Rectal smooth muscle tissue (tissue), 1 donor: ENCODE measurements around the gene SMARCC2.

Experiments
- H3K27ac ChIP-seq: one replicate; pipeline ENCODE4 v1.7.0; 2013; ENCODE audit warnings: low read depth, low read length, inconsistent platforms
- H3K27me3 ChIP-seq: one replicate; pipeline ENCODE4 v1.7.0; 2013; ENCODE audit warnings: low read length; ENCODE audit not compliant: control insufficient read depth, insufficient read depth
- H3K36me3 ChIP-seq: one replicate; pipeline ENCODE4 v1.7.0; 2013; ENCODE audit warnings: low read length; ENCODE audit not compliant: control insufficient read depth, insufficient read depth
- H3K4me1 ChIP-seq: one replicate; pipeline ENCODE4 v1.7.0; 2013; ENCODE audit warnings: low read length; ENCODE audit not compliant: control insufficient read depth, insufficient read depth
- H3K4me3 ChIP-seq: one replicate; pipeline ENCODE4 v1.7.0; 2013; ENCODE audit warnings: low read length
- H3K9ac ChIP-seq: one replicate; pipeline ENCODE4 v1.7.0; 2013; ENCODE audit warnings: low read length

Gene SMARCC2

DNA sequence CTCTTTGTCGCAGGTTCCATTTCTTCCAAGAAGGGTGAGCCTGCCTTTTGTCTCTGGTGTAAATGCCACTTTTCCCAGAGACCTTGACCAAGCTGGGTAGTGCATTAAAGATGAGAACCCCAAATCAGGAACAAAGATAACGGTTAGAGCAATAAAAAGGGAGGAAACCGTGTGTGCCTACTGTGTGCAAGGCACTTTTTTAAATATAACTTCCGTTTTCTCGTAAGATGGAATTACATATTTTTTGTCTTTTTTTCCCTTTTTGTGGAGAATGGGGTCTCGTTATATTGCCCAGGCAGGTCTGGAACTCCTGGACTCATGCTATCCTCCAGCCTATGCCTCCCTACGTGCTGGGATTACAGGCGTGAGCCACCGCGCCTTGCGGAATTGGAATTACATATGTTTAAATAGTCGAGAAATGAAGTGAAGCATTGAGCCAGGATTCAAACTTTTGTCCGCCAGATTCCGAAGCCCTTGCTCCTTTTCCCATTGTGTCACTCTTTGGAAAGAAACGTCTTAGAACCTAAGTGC, 34.4 kb upstream of the SMARCC2 start:
- Histone ChIP-seq H3K27me3 (no peaks in the 10 kb centered on the region), H3K27ac (peak overlapping the region; percentile 83), H3K9ac (peak overlapping the region; percentile 24), H3K36me3 (no peaks in the 10 kb centered on the region), H3K4me3 (peak overlapping the region; percentile 72), H3K4me1 (peaks cover 20% of the 10 kb centered on the region)

DNA sequence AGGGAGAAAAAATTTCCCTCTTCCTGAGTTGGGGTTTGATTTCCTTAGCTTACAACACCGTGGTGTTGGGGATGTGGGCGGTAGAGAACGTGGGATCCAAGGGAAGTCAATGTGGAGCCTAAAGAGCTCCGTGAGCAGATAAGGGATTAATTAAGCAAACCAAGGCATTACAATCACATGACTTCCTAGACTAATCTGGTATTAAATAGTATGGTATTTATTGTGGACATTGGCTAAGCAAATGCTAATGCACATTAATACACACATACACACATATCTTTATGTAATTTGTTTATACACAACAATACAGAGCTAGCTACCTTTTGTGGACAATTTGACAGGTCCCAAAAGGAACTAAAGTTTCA, 33.2 kb upstream of the SMARCC2 start:
- Histone ChIP-seq H3K9ac (peak overlapping the region; percentile 61), H3K27me3 (no peaks in the 10 kb centered on the region), H3K36me3 (no peaks in the 10 kb centered on the region), H3K4me3 (peak overlapping the region; percentile 88), H3K4me1 (peaks cover 20% of the 10 kb centered on the region), H3K27ac (peak overlapping the region; percentile 98)

DNA sequence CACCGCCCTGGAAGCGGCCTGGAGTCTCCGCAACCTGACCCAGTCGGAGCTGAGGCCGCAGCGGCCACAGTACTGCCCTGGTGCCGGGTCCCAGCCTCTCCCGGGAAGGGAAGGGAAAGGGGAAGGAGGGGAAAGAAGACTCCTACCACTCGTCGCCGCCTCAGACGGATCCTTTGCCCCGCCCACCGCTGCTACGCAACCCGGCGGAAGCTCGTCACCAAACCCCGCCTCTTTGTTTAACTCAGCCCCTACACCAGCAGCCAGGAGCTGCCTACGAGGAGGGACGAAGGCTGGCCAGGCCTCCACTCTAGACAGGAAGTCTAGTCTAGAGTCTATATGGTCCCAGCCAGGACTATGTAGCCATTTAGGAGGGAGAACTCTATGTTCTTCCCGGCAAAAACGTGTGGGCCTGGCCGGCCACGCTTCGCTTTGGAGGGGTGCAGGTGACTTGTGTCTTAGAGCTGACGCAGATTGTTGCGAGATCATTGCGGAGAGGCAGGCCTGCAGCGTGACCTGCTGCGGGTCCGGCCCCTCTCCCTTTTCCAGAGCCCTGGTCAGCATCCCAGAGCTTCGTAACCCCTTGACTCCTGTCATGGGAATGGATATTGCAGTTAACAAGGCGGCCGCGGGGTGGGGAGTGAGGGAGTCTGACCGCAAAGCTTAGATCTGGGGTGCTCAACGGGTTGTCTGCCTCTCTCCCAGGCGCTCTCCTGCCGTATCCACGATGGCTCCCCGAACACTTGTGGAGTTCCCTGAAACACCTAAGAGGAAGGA, 32.7 kb upstream of the SMARCC2 start, which contains the start of gene RNF41:
TSS of gene RNF41 (minus strand) at position 166 of the 774 bp plus-strand sequence. CDS start 7,875 bp downstream, outside the sequence.
- Histone ChIP-seq H3K36me3 (no peaks in the 10 kb centered on the region), H3K27ac (peak within 1 kb of the TSS; percentile 98), H3K4me1 (peaks cover 20% of the 10 kb centered on the region), H3K9ac (peak within 1 kb of the TSS; percentile 68), H3K27me3 (no peaks in the 10 kb centered on the region), H3K4me3 (peak within 1 kb of the TSS; percentile 88)

DNA sequence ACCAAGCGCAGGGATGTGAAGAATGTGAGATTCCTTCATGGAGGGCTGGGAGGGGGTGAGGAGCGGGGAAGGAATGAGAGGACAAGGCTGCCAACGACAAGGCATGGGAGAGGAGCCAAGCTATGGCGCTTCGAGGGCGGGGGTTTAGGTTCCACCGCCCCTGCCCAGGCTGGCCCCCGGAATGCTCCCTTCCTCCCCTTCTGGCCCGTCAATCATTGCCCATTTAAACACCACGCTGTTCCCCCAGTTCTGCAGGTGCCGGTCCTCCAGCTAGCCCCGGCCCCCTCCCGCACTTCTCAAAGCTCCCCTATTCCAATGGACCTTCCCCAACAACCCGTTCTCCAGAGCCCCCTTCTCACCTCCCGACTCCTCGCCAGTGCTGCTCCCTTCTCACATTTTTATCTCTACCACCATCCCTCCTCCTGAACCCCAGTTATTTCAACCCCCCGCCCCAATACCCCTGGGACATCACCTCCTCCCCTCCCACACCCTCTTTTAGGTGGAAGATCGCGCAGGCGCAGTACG, 32.0 kb upstream of the SMARCC2 start:
- Histone ChIP-seq H3K36me3 (no peaks in the 10 kb centered on the region), H3K27ac (peak overlapping the region; percentile 98), H3K27me3 (no peaks in the 10 kb centered on the region), H3K4me1 (peaks cover 20% of the 10 kb centered on the region), H3K4me3 (peak overlapping the region; percentile 88), H3K9ac (peak overlapping the region; percentile 68)

DNA sequence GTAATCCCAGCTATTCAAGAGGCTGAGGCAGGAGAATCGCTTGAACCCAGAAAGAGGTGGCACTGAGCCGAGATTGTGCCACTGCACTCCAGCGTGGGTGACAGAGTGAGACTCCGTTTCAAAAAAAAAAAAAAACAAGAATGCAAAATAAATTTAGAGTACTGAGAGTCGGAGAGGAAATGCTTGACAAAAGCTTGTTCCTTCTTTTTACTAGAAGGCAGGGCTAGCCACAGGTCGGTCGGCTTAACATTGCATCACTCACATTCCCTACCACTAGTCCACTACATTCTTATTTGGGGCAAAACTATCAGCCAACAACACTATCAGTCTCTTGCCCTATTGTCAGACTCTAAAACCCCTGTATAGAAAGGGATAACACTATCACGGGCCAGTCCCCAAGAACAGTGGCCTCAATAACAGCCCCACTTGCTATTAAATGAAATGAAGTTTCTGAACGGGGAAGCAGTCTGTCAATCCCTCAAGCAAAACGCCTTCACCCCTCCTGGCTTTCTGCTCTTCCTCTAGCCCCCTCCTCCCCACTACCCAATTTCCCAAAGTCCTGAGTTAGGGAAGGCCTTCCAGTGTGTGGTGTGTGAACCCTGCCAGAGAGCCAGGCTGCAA, 31.4 kb upstream of the SMARCC2 start:
- Histone ChIP-seq H3K27ac (peak overlapping the region; percentile 98), H3K9ac (peak overlapping the region; percentile 68), H3K4me1 (peaks cover 20% of the 10 kb centered on the region), H3K27me3 (no peaks in the 10 kb centered on the region), H3K36me3 (no peaks in the 10 kb centered on the region), H3K4me3 (peak overlapping the region; percentile 88)

DNA sequence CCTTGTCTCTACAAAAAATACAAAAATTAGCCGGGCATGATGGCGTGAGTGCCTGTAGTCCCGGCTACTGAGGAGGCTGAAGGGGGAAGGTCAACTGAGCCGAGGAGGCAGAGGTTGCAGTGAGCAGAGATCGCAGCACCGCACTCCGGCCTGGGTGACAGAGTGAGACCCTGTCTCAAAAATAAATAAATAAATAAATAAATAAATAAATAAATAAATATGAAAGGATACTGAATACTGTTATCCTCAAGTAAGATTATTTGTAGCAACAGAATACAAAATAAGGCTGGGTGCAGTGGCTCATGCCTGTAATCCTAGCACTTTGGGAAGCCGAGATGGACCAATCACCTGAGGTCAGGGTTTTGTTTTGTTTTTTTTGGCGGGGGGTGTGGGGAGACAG, 30.6 kb upstream of the SMARCC2 start:
- H3K36me3 ChIP-seq, result peaks cover 4% of the 10 kb centered on the region
- peaks cover 20% of the 10 kb centered on the region for H3K4me1 ChIP-seq
- H3K27ac ChIP-seq, result peak overlapping the region; percentile 24
- no peak overlapping the region for H3K9ac ChIP-seq
- H3K4me3 ChIP-seq, result no peak overlapping the region
- no peaks in the 10 kb centered on the region for H3K27me3 ChIP-seq

DNA sequence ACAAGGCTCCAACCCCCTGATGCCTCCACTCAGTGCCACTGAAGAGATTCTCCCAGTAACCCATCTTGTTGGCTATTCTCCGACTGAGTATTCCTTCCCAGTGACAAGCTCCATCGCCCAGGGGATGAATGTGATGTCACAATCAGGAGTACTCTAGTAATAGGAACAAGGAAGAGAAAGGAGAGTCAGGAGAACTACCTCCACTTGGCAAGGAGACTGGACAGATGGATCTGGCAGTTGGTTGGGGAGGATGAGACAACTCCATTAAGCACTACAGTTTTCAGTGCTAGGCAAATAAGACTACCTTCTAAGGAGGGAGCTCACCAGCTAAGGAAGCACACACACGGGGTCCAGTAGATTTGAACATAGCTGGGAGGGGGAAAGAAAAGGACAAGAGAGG, 27.2 kb upstream of the SMARCC2 start:
- no peak overlapping the region for H3K27ac ChIP-seq
- H3K4me1 ChIP-seq, result peaks cover 6% of the 10 kb centered on the region
- no peaks in the 10 kb centered on the region for H3K27me3 ChIP-seq

DNA sequence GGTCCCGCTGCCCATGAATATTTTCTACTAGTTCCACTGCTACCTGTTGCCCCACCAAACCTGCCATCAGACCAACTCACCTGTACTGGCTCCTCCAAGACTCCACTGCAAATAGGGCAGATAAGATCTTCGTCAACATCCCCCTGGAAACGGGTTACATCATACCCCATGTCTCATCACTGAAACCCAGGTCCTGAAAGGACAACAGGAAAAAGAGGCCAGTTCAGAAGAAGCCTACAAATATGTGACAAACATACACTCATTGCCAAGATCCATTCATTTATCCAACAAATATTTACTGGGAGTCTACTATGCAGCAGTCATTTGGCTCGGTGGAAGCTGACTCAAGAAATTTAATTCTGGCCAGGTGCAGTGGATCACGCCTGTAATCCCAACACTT, 24.6 kb upstream of the SMARCC2 start:
- Histone ChIP-seq H3K4me1 (no peaks in the 10 kb centered on the region), H3K36me3 (peaks cover 25% of the 10 kb centered on the region), H3K4me3 (no peak overlapping the region), H3K9ac (no peak overlapping the region), H3K27ac (no peak overlapping the region), H3K27me3 (no peaks in the 10 kb centered on the region)

More for the DNA sequence above, 27.2 kb upstream of the SMARCC2 start:
- Histone ChIP-seq H3K36me3 (peaks cover 19% of the 10 kb centered on the region), H3K4me3 (no peak overlapping the region), H3K9ac (no peak overlapping the region)

DNA sequence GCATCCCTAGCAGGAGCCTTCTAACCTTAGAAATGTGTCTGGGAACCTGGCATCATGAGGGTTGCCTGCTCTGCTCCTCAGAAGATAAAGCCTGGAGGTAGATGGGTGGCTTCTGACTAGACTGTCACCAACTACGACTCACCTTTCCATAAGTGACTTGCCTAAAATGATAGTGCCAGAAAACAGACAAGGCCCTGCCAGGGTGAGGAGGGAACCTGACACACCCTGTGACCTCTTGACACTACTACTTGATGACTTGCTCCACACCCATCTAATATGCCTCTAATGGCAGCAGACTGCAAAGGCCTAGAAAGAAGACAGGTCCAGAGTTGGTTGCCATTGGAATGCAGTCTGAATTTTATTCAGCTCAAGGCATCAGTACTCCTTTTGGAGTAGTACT, 23.1 kb upstream of the SMARCC2 start:
- H3K27me3 ChIP-seq, result no peaks in the 10 kb centered on the region
- H3K9ac ChIP-seq, result no peak overlapping the region
- H3K36me3 ChIP-seq, result peaks cover 34% of the 10 kb centered on the region
- no peak overlapping the region for H3K27ac ChIP-seq
- no peak overlapping the region for H3K4me3 ChIP-seq
- no peaks in the 10 kb centered on the region for H3K4me1 ChIP-seq

DNA sequence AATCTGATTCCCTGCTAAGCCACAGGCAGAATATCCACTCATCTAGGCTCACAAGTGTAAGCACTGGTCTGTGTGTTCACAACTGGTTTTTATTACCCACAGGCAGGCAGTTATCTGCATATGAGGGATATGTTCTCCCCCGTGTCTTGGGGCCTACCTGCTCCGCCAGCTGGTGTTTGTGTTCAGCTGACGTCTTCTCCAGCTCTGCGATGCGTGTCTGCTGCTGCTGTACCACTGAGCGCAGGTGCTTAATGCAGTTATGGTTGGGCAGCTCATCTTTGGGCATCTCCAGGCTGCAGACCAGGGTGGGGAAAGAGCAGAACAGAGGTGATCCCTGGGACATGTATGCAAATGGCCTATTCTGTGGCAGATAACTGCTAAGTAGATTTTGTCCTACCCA, 18.7 kb upstream of the SMARCC2 start:
- Histone ChIP-seq H3K4me3 (no peak overlapping the region), H3K27ac (no peak overlapping the region), H3K4me1 (no peaks in the 10 kb centered on the region), H3K9ac (no peak overlapping the region), H3K27me3 (no peaks in the 10 kb centered on the region), H3K36me3 (peaks cover 31% of the 10 kb centered on the region)

DNA sequence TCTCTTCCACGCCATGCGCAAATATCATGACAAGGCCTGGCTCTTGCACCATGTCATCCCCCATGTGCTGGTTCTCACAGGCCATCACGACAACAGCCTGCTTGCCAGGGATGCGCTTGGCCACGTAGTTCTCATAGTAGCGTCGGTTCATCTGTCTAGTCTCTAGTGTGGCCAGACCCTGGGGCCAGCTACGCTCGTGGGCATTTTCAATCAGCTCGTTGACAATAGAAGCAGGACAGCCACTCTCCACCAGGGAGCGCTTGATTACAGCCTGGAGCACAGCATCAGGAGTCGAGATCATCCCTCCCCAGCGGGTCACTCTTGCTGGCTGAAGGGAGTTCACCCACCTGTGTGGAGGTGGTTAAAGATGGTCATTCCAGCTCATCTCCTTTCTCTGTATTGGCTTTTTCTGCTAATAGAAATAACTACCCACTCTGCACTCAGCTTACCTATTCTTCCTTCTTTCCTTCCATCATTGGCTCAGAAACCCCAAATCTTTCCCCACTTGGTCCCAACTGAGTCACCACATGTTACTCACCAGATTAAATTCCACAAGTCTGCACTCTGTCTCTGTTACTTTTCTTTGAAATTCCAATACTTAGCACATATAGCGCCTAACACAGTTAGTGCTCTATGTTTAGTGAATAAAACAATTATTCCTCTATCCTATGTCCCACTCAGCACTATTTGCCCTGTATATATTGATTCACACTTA, 17.3 kb upstream of the SMARCC2 start:
- H3K9ac ChIP-seq, result no peak overlapping the region
- no peak overlapping the region for H3K27ac ChIP-seq
- H3K4me1 ChIP-seq, result no peaks in the 10 kb centered on the region
- H3K27me3 ChIP-seq, result no peaks in the 10 kb centered on the region
- H3K4me3 ChIP-seq, result no peak overlapping the region
- H3K36me3 ChIP-seq, result peaks cover 23% of the 10 kb centered on the region

DNA sequence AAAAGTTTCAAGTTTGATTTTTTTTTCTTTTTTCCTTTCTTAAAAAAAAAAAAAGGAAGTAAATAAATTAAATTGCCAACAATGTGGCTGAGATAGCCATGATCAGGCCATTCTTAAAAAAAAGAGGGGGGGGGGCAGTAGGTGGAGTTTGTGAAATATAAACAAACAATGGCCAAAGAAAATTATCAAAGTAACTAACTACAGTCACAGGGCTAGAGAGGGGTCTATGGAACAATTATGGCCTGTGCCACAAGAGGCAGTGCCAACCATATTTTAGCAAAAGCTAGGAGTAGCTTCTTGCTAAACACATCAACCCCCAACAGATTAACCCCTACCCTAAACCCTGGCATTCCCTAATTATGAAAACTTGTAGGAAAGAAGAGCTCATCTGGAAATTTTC, 16.2 kb upstream of the SMARCC2 start:
- Histone ChIP-seq H3K4me3 (no peak overlapping the region), H3K4me1 (no peaks in the 10 kb centered on the region), H3K27ac (no peak overlapping the region), H3K9ac (no peak overlapping the region), H3K36me3 (peaks cover 23% of the 10 kb centered on the region), H3K27me3 (no peaks in the 10 kb centered on the region)
